Measurements from ENCODE around the gene BCHE. TPM values are rescaled to one million over a fixed set of nuclear protein-coding genes. Genes with fewer than 3 reads are reported as not detected.
A peak's percentile ranks its signal among the peaks of the same experiment; 100 is the strongest.

Gene BCHE
- total RNA-seq, 6 experiments from 2014 or later = 28.4 to 53.8 (median 34.4) TPM

GRCh38 chr3:165846056-165846455 lies 8.8 kb upstream of the BCHE start:
- H3K27ac ChIP-seq = no peak overlapping the region
- intact Hi-C loops (cut with DNase I) = no loop called here
- H3K4me3 ChIP-seq = no peak overlapping the region
- DNase-seq = no peak
- no peaks in the 10 kb centered on the region for H3K27me3 ChIP-seq
- no peaks in the 10 kb centered on the region for H3K4me1 ChIP-seq
- no peaks in the 10 kb centered on the region for H3K36me3 ChIP-seq
- 90% methylated on average over 6 of the region's 6 CpGs for WGBS (ENCODE audit: insufficient coverage, low coverage, low lambda C conversion rate, missing lambda C conversion rate)
- ATAC-seq = no peak
- TF ChIP-seq CTCF (IDR thresholded peaks at IDR 0.05) (no peak), POLR2A (IDR thresholded peaks at IDR 0.05) (no peak)
- no peaks in the 10 kb centered on the region for H3K9me3 ChIP-seq

- no peaks in the 10 kb centered on the region for H3K27me3 ChIP-seq
- no peak for TF ChIP-seq CTCF (IDR thresholded peaks at IDR 0.05)
- TF ChIP-seq POLR2A (IDR thresholded peaks at IDR 0.05) = no peak
- no peak overlapping the region for H3K27ac ChIP-seq
- 83% methylated on average over 9 of the region's 9 CpGs for WGBS (ENCODE audit: insufficient coverage, low coverage, low lambda C conversion rate, missing lambda C conversion rate)
- no peaks in the 10 kb centered on the region for H3K9me3 ChIP-seq
- intact Hi-C loops (cut with DNase I) = no loop called here
- no peaks in the 10 kb centered on the region for H3K36me3 ChIP-seq
- no peak for DNase-seq
- no peak for ATAC-seq
- no peak overlapping the region for H3K4me3 ChIP-seq
- H3K4me1 ChIP-seq = no peaks in the 10 kb centered on the region
Observed at GRCh38 chr3:165839296-165840076, 2.3 kb upstream of the BCHE start.

GRCh38 chr3:165837801-165838200 lies 578 bp upstream of the BCHE start:
- no peak overlapping the region for H3K4me3 ChIP-seq
- DNase-seq (no peak), ATAC-seq (no peak)
- TF ChIP-seq CTCF (IDR thresholded peaks at IDR 0.05) (no peak), POLR2A (IDR thresholded peaks at IDR 0.05) (no peak)
- H3K27ac ChIP-seq = no peak overlapping the region
- no peaks in the 10 kb centered on the region for H3K36me3 ChIP-seq
- no peaks in the 10 kb centered on the region for H3K9me3 ChIP-seq
- no peaks in the 10 kb centered on the region for H3K27me3 ChIP-seq
- no peaks in the 10 kb centered on the region for H3K4me1 ChIP-seq
- 94% methylated on average over 1 of the region's 1 CpG for WGBS (ENCODE audit: insufficient coverage, low coverage, low lambda C conversion rate, missing lambda C conversion rate)
- intact Hi-C loops (cut with DNase I) = no loop called here

- peak overlapping the region in 1 of 3 donors; percentile 44 for H3K4me3 ChIP-seq
- TF ChIP-seq POLR2A (IDR thresholded peaks at IDR 0.05) = no peak
- no peak for TF ChIP-seq CTCF (IDR thresholded peaks at IDR 0.05)
- 30% methylated on average over 2 of the region's 2 CpGs for WGBS (ENCODE audit: insufficient coverage, low coverage, low lambda C conversion rate, missing lambda C conversion rate)
- DNase-seq = no peak
- intact Hi-C loops (cut with DNase I) = no loop called here
- no peak overlapping the region for H3K27ac ChIP-seq
- no peaks in the 10 kb centered on the region for H3K4me1 ChIP-seq
- H3K36me3 ChIP-seq = no peaks in the 10 kb centered on the region
- H3K9me3 ChIP-seq = no peaks in the 10 kb centered on the region
- no peak for ATAC-seq
- no peaks in the 10 kb centered on the region for H3K27me3 ChIP-seq
Observed at GRCh38 chr3:165835431-165835830, 1.8 kb downstream of the BCHE start.
